Sigmoid colon (tissue), 3 donors: ENCODE measurements around the gene KIDINS220.

Experiments
- CTCF ChIP-seq, 4 experiments: fragments of 450-650 bp in 3 of 4; fragments of 200-600 bp in 1 of 4; IDR thresholded peaks; one replicate each; pipeline ENCODE4 v1.5.1; 2016 to 2019; ENCODE audit warnings: antibody characterized with exemption in 4 of 4, mild to moderate bottlenecking in 3 of 4, moderate library complexity in 2 of 4
- POLR2A ChIP-seq, 2 donors: fragments of 450-650 bp; IDR thresholded peaks; one replicate each; pipeline ENCODE4 v1.6.1; 2016; ENCODE audit warnings: antibody characterized with exemption in 2 of 2, mild to moderate bottlenecking in 2 of 2, moderate library complexity in 2 of 2

GRCh38 chr2:8725838-8726237, 111.6 kb downstream of the KIDINS220 start:
- TF ChIP-seq POLR2A (IDR thresholded peaks at IDR 0.05) (no peak), CTCF (IDR thresholded peaks at IDR 0.05) (no peak)
